Activated CD4-positive, alpha-beta T cell treated with anti-CD3 and anti-CD28 coated beads, Interleukin-2, Interleukin-6, amounts not matched to agents 100 ng/mL and 50 ng/mL, durations not matched to agents 16 hours and 8 hours (primary cell): Measurements from ENCODE around the gene AOX1.
"Not testable (repeated sequence)": the region's sequence is repeated elsewhere in the genome, so short reads cannot be mapped to it uniquely, and the experiment has no call there.

ENCODE experiments used
- DNase-seq: peaks from one replicate; pipeline ENCODE4 v3.0.0-alpha.2; 2020

Gene AOX1

DNA sequence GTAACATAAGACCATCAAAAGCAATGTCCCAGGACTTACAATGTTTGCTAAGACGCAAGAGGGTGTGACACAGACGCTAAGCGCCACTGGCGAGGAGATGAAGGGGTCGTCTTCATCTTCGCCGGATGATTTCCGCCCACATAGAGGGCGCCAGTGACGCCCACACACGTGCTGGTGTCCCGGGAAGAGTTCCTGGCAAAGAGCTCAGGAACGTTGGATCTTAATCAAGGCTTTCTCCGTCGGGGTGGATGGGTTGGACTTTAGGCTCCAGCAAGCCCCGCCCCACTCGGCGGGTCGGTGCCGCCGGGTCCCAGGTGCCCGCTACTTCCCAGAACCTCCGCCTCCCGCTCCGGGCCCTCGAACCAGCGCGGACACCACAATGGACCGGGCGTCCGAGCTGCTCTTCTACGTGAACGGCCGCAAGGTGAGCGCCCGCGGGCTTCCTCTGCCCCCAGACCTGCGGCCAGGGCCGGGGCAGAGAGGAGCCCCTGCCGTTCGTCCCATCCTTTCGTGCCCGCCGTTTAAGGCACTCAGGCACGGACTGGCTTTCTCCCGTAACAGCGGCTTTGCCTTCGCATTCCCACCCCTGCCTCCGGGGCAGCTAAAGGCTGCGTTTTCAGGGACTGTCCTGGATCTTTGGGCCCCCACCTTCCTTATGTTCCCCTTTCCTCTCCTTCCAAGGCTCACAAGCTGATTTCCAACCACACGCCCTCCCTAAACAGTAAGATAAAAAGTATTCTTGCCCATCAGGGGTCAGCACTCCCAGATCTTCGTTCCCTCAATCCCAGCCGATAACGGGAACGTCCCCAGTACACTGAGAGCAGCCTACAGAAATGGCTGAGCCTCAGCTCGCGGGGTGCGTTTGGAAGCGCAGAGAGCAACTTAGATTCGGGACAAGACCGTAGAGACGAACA, at the start of gene AOX1:
Gene AOX1, plus strand, starts transcription at position 285 of the 914 bp plus-strand sequence. Its CDS starts 95 bp downstream, at position 380.
- DNase-seq, result peak; percentile 9

DNA sequence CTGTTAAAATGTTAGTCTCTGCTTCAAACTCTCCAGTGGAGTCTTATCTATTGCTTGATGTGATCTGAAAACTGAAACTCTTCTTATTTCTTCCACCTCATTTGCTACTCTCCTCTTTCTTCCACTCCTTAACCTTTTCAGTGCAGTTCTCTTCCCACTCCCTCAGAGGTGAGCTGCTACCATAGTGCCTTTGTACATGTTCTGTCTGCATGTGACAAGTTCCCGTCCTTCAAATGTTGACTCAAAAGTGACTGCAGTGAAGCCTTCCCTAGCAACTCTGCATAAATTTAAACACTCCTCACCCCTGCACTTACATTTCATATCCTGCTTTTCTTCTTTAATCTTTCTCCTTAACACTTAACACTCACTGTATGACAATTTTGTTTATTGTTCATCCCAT, 47.7 kb upstream of the AOX1 start:
- no peak for DNase-seq

DNA sequence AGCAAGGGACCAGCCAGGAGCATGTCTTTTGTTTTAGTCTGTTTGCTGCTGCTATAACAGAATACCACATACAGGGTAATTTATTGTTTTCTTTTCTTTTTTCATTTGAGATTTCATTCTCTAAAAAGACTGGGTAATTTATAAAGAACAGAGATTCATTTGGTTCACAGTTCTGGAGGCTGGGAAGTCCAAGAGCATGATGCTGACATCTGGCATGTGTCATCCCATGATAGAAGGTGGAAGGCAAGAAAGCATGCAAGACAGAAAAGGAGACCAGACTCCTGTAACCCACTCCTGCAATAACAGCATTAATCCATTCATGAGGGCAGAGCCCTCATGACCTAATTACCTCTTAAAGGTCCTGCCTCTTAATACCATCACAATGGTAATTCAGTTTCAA, 45.0 kb upstream of the AOX1 start:
- no peak for DNase-seq

DNA sequence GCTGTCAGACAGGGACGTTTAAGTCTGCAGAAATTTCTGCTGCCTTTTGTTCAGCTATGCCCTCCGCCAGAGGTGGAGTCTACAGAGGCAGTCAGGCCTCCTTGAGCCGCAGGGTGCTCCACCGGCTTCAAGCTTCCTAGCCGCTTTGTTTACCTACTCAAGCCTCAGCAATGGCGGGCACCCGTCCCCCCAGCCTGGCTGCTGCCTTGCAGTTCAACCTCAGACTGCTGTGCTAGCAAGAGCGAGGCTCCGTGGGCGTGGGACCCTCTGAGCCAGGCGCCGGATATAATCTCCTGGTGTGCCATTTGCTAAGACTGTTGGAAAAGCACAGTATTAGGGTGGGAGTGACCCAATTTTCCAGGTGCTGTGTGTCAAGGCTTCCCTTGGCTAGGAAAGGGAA, 19.2 kb upstream of the AOX1 start:
- not testable (repeated sequence) for DNase-seq

GRCh38 chr2:200567932-200568331, 17.9 kb upstream of the AOX1 start:
- DNase-seq, result no peak

DNA sequence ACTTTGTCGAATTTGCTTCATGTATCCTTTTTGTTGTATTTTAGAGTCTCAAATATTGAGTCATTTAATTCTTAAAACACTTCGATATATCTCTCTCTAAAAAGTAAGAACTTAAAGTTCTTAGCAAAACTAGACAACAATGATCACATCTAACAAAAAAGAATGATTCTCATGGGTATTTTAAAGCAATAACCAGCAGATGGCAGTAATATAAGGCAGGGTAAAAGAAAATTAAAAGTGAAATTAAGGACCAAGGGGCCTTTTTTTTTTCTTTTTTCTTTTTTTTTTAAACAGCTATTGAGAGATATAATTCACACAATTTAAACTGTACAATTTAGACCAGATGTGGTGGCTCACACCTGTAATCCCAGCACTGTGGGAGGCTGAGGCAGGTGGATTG, 9.9 kb upstream of the AOX1 start:
- peak; percentile 20 for DNase-seq

GRCh38 chr2:200577027-200577426, 8.8 kb upstream of the AOX1 start:
- DNase-seq, result no peak

- DNase-seq, result peak; percentile 32
These were observed 7.0 kb upstream of the AOX1 start for GRCh38 chr2:200578778-200579177.

- no peak for DNase-seq
These were observed 1.2 kb upstream of the AOX1 start for GRCh38 chr2:200584639-200585038.

DNA sequence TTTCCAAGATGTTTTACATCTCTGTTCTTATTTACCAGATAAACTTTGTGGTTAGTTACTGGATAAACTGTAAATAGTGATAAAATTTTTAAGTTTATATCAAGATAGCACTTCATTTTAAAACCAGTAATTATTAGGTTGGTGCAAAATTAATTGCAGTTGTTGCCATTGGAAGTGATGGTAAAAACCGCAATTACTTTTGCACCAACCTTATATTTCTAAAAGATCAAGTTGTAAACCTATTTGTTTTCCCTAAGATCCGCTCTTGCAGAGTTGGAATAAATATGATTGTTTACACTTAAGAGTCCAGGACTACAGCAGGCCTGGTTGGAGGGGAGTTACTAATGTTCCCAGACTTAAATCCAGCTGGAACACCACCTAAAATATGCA, 479 bp upstream of the AOX1 start:
- DNase-seq, result no peak

- no peak for DNase-seq
These were observed 796 bp downstream of the AOX1 start for GRCh38 chr2:200586644-200586975.

DNA sequence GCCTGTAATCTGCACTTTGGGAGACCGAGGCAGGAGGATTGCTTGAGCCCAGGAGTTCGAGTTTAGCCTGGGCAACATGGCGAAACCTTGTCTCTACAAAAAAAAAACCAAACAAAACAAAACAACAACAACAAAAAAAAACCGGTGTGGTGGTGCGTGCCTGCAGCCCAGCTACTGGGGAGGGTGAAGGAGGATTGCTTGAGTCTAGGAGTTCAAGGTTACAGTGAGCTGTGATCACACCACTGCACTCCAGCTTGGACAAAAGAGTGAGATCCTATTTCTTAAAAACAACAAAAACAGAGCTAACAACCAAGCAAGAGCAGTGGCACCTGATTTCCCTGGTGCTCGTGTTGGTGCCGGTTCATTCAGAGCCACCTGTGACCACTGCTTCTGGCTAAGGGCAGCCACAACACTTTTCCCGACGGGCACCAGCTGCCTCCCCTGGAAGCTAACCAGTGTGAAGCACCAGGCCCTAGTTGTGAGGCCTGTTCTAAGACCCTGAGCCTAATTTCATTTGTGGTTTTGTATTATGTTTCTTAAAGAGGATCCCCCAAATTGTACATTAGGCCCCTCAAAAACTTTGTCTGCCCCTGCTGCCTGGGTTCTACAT, 1.3 kb downstream of the AOX1 start:
- no peak for DNase-seq

DNA sequence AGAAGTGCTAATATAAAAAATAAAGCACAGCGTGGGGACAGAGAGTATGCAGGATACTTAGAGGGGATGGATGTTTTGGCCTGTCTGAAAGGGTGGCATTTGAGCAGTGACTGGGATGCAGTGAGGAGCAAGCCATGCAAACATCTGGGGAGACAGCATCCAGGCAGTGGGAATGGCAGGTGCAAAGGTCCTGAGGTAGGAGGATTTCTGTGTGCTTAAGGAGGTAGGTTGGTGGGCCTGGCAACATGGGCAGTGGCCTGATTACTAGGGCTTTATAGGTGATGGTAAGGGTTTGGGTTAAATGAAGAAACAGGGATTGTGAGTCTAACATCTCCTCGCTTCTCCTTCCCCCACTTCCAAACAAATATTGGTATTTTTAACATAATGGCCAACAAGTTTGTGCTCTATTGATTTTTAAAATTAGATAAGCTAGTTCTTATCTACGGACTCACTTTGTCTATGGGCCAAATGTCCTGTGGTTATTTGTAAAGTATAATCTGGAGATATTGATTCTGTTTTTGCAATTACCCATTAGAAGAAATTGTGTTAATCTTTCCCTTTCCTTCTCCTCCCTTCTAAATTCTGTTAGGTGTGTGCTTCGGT, 2.4 kb downstream of the AOX1 start:
- DNase-seq, result no peak

DNA sequence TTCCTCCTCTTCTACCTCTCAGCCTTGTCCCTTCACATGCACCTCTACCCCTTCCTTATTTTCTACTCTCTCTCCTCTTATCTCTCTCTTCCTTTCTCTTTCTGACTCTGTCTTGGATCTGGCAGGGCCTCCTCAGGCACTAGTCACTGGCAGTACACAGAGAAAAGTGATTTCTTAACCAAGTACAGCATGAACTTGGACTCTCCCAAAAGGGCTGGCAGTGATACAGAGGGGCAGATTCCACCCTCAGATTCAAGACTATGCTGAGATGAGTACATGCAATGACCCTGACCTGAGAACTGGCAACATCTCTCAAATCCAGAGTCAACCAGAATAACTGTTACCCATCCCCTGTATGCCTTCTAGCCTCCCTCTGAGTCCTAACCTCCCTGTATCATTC, 4.3 kb downstream of the AOX1 start:
- DNase-seq, result no peak

DNA sequence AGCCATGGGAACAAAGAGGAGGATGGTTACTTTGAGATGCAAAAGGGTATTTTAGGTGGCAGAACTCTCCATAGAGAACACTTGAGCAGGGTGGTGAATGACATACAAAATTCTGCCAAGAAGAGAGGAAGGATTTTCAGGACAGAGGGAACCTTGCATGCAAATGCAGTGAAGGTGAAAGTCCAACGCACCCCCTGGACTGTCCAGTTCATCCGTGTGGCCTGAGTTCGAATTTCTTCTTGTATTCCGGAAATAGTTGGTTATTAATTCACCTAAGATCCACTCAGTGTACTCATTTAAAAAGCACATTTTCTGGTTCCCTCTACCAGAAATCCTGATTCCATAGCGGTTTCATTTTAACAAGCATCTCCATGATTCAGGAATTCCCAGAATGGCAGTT, 5.5 kb downstream of the AOX1 start:
- DNase-seq, result no peak

GRCh38 chr2:200592406-200593075, 6.7 kb downstream of the AOX1 start:
- no peak for DNase-seq

GRCh38 chr2:200593905-200594304, 8.1 kb downstream of the AOX1 start:
- DNase-seq, result no peak

GRCh38 chr2:200595913-200596312, 10.1 kb downstream of the AOX1 start:
- no peak for DNase-seq

GRCh38 chr2:200596774-200597570, 11.2 kb downstream of the AOX1 start:
- DNase-seq, result no peak

DNA sequence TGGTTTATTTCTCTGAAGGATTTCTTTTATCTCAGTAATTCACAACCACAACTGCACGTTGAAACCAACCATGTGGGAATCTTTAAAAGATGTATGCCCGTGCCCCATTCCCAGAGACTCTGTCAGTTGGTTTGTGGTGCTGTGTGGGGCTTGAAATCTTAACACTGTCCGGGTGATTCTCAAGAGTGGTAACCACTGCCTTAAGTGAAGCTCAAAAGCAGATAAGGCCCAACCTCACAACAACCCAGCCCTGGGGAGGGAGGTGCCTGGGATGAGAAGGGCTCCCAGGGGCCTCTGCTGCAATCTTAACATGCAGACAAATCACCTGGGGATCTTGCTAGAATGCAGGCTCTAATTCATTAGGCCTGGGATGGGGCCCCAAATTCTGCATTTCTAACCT, 13.4 kb downstream of the AOX1 start:
- DNase-seq, result no peak

- DNase-seq, result no peak
These were observed 14.9 kb downstream of the AOX1 start for GRCh38 chr2:200600549-200601225.

GRCh38 chr2:200602584-200602983, 16.8 kb downstream of the AOX1 start:
- DNase-seq, result no peak
